Mammary microvascular endothelial cell (primary cell): ENCODE measurements around the gene RGPD4. TPM values are rescaled to one million over a fixed set of nuclear protein-coding genes. Genes with fewer than 3 reads are reported as not detected.

Experiments
- total RNA-seq: library from RNA; depleted of rRNA; stranded (reverse); fragments of >200 nt; gene quantifications from 2 replicates; pipeline ENCODE4 v1.2.3, GENCODE V29; 2015

The RGPD4 gene
- not detected in 2 replicates for total RNA-seq

GRCh38 chr2:107826749-107827148, at the start of gene RGPD4:
Gene RGPD4 (plus strand): TSS chr2:107826892. CDS start chr2:107827014, 122 bp downstream.

Other genes with a start within 250 kb of the RGPD4 start
- gene SLC5A7, start 159.6 kb downstream of the RGPD4 start, total RNA-seq = not detected in 2 replicates